ENCODE data around the gene DNTTIP2.
"Not testable (repeated sequence)": the region's sequence is repeated elsewhere in the genome, so short reads cannot be mapped to it uniquely, and the experiment has no call there.

Gene DNTTIP2

GRCh38 chr1:93899543-93900207 lies 20.7 kb upstream of the DNTTIP2 start:
- Mint-ChIP-seq H3K27ac (no peak overlapping the region), H3K36me3 (ENCODE audit: low read depth) (peaks cover 61% of the 10 kb centered on the region), H3K9me3 (no peaks in the 10 kb centered on the region), H3K4me3 (no peak overlapping the region), H3K4me1 (ENCODE audit: low read depth) (peaks cover 16% of the 10 kb centered on the region), H3K27me3 (no peaks in the 10 kb centered on the region)
- DNase-seq = no peak

- Mint-ChIP-seq H3K27ac (no peak overlapping the region), H3K36me3 (ENCODE audit: low read depth) (peaks cover 51% of the 10 kb centered on the region), H3K4me1 (ENCODE audit: low read depth) (no peaks in the 10 kb centered on the region), H3K27me3 (no peaks in the 10 kb centered on the region), H3K4me3 (no peak overlapping the region), H3K9me3 (no peaks in the 10 kb centered on the region)
- no peak for DNase-seq
Observed at GRCh38 chr1:93888900-93889299, 9.9 kb upstream of the DNTTIP2 start.

GRCh38 chr1:93882269-93882668 lies 3.3 kb upstream of the DNTTIP2 start:
- H3K27me3 Mint-ChIP-seq = no peaks in the 10 kb centered on the region
- no peak for DNase-seq
- H3K4me1 Mint-ChIP-seq (ENCODE audit: low read depth) = peaks cover 25% of the 10 kb centered on the region
- H3K27ac Mint-ChIP-seq = no peak overlapping the region
- peaks cover 39% of the 10 kb centered on the region for H3K36me3 Mint-ChIP-seq (ENCODE audit: low read depth)
- no peaks in the 10 kb centered on the region for H3K9me3 Mint-ChIP-seq
- H3K4me3 Mint-ChIP-seq = no peak overlapping the region

GRCh38 chr1:93880731-93881130 lies 1.7 kb upstream of the DNTTIP2 start:
- DNase-seq = no peak
- Mint-ChIP-seq H3K9me3 (no peaks in the 10 kb centered on the region), H3K36me3 (ENCODE audit: low read depth) (peaks cover 46% of the 10 kb centered on the region), H3K4me1 (ENCODE audit: low read depth) (peaks cover 36% of the 10 kb centered on the region), H3K27ac (peak overlapping the region; percentile 5), H3K27me3 (no peaks in the 10 kb centered on the region), H3K4me3 (no peak overlapping the region)

GRCh38 chr1:93878501-93878888 lies 511 bp downstream of the DNTTIP2 start:
- no peaks in the 10 kb centered on the region for H3K9me3 Mint-ChIP-seq
- H3K27me3 Mint-ChIP-seq = no peaks in the 10 kb centered on the region
- peak overlapping the region; percentile 98 for H3K4me3 Mint-ChIP-seq
- DNase-seq = peak; percentile 70
- peaks cover 55% of the 10 kb centered on the region for H3K4me1 Mint-ChIP-seq (ENCODE audit: low read depth)
- H3K27ac Mint-ChIP-seq = peak overlapping the region; percentile 100
- H3K36me3 Mint-ChIP-seq (ENCODE audit: low read depth) = peaks cover 63% of the 10 kb centered on the region

- DNase-seq = no peak
- peak overlapping the region; percentile 100 for H3K27ac Mint-ChIP-seq
- peak overlapping the region; percentile 98 for H3K4me3 Mint-ChIP-seq
- no peaks in the 10 kb centered on the region for H3K27me3 Mint-ChIP-seq
- H3K36me3 Mint-ChIP-seq (ENCODE audit: low read depth) = peaks cover 66% of the 10 kb centered on the region
- no peaks in the 10 kb centered on the region for H3K9me3 Mint-ChIP-seq
- peaks cover 52% of the 10 kb centered on the region for H3K4me1 Mint-ChIP-seq (ENCODE audit: low read depth)
Observed at GRCh38 chr1:93877529-93877928, 1.5 kb downstream of the DNTTIP2 start.

- Mint-ChIP-seq H3K4me3 (peak overlapping the region; percentile 98), H3K27me3 (no peaks in the 10 kb centered on the region), H3K9me3 (no peaks in the 10 kb centered on the region), H3K27ac (peak overlapping the region; percentile 100), H3K4me1 (ENCODE audit: low read depth) (peaks cover 52% of the 10 kb centered on the region), H3K36me3 (ENCODE audit: low read depth) (peaks cover 79% of the 10 kb centered on the region)
- DNase-seq = no peak
Observed at GRCh38 chr1:93876244-93876643, 2.8 kb downstream of the DNTTIP2 start.

- DNase-seq = no peak
- peak overlapping the region; percentile 75 for H3K27ac Mint-ChIP-seq
- H3K4me3 Mint-ChIP-seq = no peak overlapping the region
- H3K36me3 Mint-ChIP-seq (ENCODE audit: low read depth) = peaks cover 94% of the 10 kb centered on the region
- no peaks in the 10 kb centered on the region for H3K9me3 Mint-ChIP-seq
- no peaks in the 10 kb centered on the region for H3K27me3 Mint-ChIP-seq
- H3K4me1 Mint-ChIP-seq (ENCODE audit: low read depth) = peaks cover 43% of the 10 kb centered on the region
Observed at GRCh38 chr1:93874025-93874651, 4.9 kb downstream of the DNTTIP2 start.

GRCh38 chr1:93871366-93871765 lies 7.6 kb downstream of the DNTTIP2 start:
- peak overlapping the region; percentile 66 for H3K27ac Mint-ChIP-seq
- DNase-seq = no peak
- H3K4me3 Mint-ChIP-seq = no peak overlapping the region
- peaks cover 24% of the 10 kb centered on the region for H3K4me1 Mint-ChIP-seq (ENCODE audit: low read depth)
- no peaks in the 10 kb centered on the region for H3K9me3 Mint-ChIP-seq
- peaks cover 94% of the 10 kb centered on the region for H3K36me3 Mint-ChIP-seq (ENCODE audit: low read depth)
- H3K27me3 Mint-ChIP-seq = no peaks in the 10 kb centered on the region

GRCh38 chr1:93869653-93870052 lies 9.4 kb downstream of the DNTTIP2 start:
- Mint-ChIP-seq H3K27ac (no peak overlapping the region), H3K27me3 (no peaks in the 10 kb centered on the region), H3K4me1 (ENCODE audit: low read depth) (peaks cover 14% of the 10 kb centered on the region), H3K36me3 (ENCODE audit: low read depth) (peaks cover 82% of the 10 kb centered on the region), H3K4me3 (no peak overlapping the region), H3K9me3 (no peaks in the 10 kb centered on the region)
- DNase-seq = no peak

GRCh38 chr1:93868492-93868891 lies 10.5 kb downstream of the DNTTIP2 start:
- not testable (repeated sequence) for H3K27me3 Mint-ChIP-seq; H3K4me3 Mint-ChIP-seq; DNase-seq; H3K4me1 Mint-ChIP-seq (ENCODE audit: low read depth); H3K9me3 Mint-ChIP-seq
- peak overlapping the region; percentile 77 for H3K27ac Mint-ChIP-seq
- H3K36me3 Mint-ChIP-seq (ENCODE audit: low read depth) = peaks cover 71% of the 10 kb centered on the region

GRCh38 chr1:93865253-93865652 lies 13.8 kb downstream of the DNTTIP2 start:
- no peak overlapping the region for H3K4me3 Mint-ChIP-seq

GRCh38 chr1:93864175-93864574 lies 14.8 kb downstream of the DNTTIP2 start:
- Mint-ChIP-seq H3K36me3 (ENCODE audit: low read depth) (peaks cover 31% of the 10 kb centered on the region), H3K4me3 (no peak overlapping the region), H3K27me3 (no peaks in the 10 kb centered on the region), H3K27ac (no peak overlapping the region), H3K4me1 (ENCODE audit: low read depth) (peaks cover 6% of the 10 kb centered on the region), H3K9me3 (no peaks in the 10 kb centered on the region)
- no peak for DNase-seq

More at GRCh38 chr1:93865253-93865652, 13.8 kb downstream of the DNTTIP2 start:
- DNase-seq = no peak
- H3K9me3 Mint-ChIP-seq = no peaks in the 10 kb centered on the region
- H3K27me3 Mint-ChIP-seq = no peaks in the 10 kb centered on the region
- H3K27ac Mint-ChIP-seq = no peak overlapping the region
- H3K4me1 Mint-ChIP-seq (ENCODE audit: low read depth) = peaks cover 6% of the 10 kb centered on the region
- H3K36me3 Mint-ChIP-seq (ENCODE audit: low read depth) = peaks cover 41% of the 10 kb centered on the region

GRCh38 chr1:93857653-93858052 lies 21.4 kb downstream of the DNTTIP2 start:
- DNase-seq; H3K9me3 Mint-ChIP-seq; H3K4me1 Mint-ChIP-seq (ENCODE audit: low read depth); H3K27ac Mint-ChIP-seq; H3K4me3 Mint-ChIP-seq; H3K36me3 Mint-ChIP-seq (ENCODE audit: low read depth): not testable (repeated sequence)
- peaks cover 18% of the 10 kb centered on the region for H3K27me3 Mint-ChIP-seq

GRCh38 chr1:93855983-93856382 lies 23.0 kb downstream of the DNTTIP2 start:
- peaks cover 18% of the 10 kb centered on the region for H3K27me3 Mint-ChIP-seq
- not testable (repeated sequence) for H3K36me3 Mint-ChIP-seq (ENCODE audit: low read depth); H3K4me3 Mint-ChIP-seq; H3K27ac Mint-ChIP-seq; DNase-seq; H3K4me1 Mint-ChIP-seq (ENCODE audit: low read depth); H3K9me3 Mint-ChIP-seq

All from activated T-cell treated with anti-CD3 and anti-CD28 coated beads, Interleukin-2, amount 50 U/mL, for 24 hours (primary cell).